AML-193 (cell line): ENCODE measurements around the gene CDC45.

Experiments
- DNase-seq, 2 experiments: peaks; one replicate each; lab custom pipeline; 2025; lab: John Stamatoyannopoulos, UW

CDC45 gene

DNA sequence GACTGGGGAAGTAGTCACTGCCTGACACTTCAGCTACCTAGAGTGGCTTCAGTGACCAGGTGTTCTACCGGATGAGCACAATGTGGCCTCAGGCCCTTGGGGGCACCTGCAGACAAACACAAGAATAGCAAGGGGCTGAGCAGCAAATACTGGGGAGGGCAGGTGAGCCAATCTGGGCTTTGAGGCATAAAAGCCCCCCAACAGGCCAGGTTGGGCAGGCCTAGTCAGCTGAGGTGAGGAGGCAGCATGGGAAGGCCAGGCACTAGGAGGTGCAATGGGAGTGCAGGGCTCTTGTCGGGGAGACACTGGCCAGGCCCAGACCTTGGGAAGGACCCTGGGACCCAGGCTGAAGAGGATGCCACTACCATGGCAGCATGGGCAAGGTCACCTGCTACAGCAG, 9.7 kb upstream of the CDC45 start:
- no peak for DNase-seq

DNA sequence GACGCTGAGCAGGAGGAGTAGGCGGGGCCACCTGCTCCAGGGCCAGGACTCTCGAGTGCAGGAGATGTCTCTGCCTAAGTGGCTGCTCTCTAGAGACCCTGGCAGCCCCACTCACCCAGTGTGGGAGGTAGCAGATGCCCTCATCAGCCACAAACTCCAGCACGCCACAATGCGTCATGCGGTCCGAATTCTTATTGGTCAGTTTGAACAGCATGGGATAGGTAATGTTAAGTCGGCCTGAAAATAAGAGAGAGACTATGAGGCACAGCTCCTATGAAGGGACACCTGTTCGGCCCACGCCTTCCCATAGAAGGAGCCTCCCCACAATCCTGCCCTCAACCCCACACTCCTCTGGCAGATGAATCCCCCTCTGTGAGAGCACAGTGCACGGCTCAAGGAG, 8.1 kb upstream of the CDC45 start:
- DNase-seq, result no peak

DNA sequence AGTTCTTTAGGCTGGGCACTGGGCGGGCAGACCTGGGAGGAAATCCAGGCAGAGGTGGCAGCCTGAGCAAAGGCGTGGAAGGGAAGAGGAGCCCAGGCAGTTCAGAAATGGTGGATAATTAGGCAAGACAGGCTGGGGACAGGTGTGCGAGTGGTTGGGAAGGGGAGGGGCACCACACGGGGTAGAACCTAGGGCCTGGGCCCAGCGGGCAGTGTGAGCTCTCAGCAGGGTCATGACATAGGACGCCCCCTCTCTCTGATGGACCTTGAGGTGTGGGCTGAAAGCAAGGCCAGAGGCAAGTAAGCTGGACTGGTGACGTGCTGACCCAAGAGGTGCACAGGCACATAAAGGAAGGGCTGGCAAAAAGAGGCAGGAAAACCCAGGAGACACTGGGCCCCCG, 7.5 kb upstream of the CDC45 start:
- no peak for DNase-seq

DNA sequence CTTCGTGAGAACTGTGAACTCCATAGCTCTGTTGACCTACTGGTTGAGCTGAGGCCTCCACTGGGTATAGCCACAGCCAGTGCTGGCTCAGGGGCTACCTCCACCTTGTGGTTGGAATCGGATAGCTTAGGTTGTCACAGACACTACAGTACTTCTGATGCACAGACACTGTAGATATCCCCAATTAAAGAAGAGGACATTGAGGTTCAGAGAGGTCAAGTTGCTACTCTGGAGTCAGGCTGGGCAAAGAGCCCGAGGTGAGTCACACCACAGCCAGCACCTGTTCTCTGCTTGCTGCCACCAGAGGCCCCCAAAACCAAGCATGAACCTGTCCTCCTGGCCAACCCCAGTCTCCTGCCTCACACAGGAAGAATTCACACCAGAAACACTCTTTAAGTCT, 6.1 kb upstream of the CDC45 start:
- DNase-seq, result no peak

DNA sequence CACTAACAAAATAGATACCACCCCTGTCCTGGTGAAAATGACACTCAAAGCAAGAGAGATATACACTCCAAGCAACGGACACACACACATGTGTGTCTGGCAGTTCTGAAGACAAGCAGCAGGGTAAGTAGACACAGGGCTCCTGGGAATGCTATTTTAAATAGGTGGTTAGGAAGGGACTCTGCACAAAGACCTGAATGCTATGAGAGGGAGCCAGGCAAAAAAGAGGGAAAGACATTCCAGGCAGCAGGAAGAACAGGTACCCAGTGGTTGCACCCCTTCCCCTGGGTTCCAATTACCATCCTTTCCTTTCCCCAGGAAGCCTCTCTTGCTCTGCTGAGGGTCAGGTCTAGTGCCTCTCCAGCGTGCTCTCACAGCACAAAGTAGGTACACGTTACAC, 3.7 kb upstream of the CDC45 start:
- no peak for DNase-seq

DNA sequence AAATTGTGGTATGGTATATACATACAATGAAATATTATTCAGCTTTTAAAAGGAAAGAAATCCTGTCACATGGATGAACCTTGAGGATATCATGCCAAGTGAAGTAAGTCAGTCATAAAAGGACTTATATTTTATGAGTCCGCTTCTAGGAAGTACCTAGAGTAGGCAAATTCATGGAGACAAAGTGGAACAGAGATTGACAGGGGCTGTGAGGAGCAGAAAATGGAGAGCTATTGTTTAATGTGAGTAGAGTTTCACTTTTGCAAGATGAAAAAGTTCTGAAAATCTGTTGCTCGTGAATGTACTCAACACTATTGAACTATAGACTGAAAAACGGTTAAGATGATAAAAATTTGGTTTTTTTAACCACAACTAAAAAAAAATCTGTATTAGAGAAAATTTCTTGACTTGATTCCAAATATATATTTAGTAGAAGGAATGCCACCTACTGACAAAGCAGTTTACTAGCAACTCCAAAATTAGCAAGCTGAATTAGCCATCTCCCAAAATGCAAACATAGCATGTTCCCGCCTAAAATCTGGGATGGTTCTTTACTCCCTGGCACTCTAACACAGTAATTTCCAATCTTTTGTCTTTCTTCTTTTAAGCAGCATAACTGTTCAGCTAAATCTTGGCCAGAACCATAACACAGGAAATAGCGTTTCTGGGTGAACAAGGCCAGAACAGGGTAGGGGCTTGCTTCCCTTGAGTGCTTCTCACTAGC, 2.2 kb upstream of the CDC45 start:
- DNase-seq, result peak; percentile 8 to 9

DNA sequence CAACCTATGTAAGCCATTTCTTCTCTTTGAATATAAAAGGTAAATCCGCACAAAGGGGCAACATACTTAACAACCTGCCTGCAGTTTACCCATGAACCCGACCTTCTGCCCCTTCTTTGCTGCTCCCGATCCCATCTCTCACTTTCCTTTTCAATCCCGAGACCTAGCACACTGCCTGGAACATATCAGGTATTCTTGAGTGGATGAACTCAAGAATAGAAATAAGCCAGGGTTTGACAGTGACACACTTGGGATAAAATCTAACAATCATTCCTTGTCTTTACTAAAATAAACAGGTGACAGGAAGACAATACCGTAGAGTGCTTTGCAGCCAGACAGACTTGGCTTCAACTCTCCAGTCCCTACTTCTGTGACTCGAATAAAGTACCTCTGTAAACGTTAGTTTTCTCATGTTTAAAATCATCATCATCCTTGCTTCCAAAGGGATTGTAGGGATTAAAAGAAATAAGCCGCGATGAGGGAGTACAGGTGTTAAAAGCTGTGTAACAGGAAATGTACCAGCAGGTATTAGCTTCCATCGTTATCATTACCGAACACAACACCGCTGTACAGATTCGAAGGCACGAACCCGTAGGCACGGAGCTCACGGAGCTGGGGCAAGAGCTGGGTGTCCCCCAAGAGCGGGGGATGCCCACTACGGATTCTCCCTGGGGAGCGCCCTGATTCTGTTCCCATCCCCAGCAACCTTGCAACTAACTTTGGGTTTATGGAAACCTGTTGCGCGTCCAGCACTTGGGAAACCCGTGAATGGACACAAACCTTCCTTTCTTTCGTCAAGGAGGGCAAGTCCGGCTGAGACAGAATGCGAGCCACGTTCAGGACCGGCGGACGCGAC, 1.4 kb upstream of the CDC45 start:
- no peak for DNase-seq

DNA sequence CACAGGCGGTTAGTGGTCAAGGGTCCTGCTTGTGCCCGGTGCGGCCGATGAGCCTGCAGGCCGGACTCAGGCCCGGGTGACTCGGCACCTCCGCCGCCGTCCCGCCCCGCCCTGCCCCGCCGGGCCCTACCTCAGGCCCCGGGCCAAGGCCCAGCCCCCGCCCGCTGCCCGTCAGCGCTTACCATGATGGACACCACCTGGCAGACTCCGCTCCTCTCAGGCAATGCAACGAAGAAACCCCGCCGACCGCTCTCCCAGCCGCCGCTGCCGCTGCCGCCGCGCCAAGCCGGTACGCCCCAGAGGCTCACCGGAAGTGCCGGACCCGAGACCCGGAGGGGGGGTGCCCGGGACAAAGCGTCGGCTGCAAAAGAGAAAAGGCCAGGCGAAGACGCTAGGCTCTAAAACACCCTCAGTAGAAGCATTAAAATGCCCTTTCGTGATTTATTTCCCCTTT, 792 bp upstream of the CDC45 start, which contains the start of gene UFD1:
TSS of gene UFD1 (minus strand) at position 293 of the 454 bp plus-strand sequence. CDS start at position 185, 108 bp downstream.
- DNase-seq, result peak in 1 of 2 experiments; percentile 82

DNA sequence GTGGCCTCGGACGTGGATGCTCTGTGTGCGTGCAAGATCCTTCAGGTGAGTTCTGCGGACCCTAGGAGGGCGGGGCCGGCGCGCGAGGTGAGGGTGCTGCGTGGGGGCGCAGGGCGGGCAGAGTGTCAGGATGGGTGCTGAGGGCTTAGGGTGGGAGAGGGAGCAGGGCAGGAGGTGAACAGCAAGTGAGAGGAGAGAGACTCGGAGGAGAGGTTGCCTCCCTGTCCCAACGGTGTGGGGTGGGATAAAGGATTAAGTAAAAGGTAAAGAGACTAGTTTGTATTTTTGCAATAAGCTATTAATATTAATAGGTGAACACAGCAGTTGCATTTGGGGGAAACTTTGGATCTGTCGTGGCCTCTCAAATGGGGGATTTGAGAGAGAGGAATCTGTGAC, 451 bp downstream of the CDC45 start:
- no peak for DNase-seq

DNA sequence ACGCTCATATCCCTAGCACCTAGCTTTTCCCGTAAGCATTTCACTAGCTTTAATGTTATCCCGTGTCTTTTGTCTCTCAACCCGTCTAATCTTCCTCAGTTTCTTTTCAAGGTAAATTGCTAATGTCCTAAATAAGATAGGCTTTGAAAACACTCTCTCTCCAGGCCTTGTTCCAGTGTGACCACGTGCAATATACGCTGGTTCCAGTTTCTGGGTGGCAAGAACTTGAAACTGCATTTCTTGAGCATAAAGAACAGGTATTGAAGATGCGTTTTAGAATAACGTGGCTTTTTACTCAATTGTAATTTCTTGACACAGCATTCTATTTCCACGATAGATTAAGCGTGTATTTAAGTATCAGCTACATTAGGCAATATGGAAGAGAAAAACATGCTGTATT, 1.1 kb downstream of the CDC45 start:
- DNase-seq, result no peak

DNA sequence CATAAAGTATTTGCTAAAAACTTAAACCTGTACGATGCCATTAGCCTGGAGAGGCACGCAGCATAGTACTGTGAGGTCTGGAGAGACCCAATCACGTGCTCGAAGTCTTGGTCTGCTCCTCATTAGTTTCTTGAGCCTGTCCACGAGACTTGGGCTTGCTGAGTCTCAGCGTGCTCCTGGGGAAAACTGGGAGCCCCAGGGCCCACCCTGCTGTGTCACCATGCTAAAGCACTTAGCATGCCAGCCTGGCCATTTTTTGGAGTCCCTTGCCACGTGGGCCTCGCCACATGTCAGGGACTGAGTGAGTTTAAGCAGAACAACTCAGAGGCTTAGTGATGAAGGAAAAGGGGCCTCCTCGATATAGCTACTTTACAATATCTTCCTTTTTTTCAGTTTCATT, 2.6 kb downstream of the CDC45 start:
- DNase-seq, result no peak

DNA sequence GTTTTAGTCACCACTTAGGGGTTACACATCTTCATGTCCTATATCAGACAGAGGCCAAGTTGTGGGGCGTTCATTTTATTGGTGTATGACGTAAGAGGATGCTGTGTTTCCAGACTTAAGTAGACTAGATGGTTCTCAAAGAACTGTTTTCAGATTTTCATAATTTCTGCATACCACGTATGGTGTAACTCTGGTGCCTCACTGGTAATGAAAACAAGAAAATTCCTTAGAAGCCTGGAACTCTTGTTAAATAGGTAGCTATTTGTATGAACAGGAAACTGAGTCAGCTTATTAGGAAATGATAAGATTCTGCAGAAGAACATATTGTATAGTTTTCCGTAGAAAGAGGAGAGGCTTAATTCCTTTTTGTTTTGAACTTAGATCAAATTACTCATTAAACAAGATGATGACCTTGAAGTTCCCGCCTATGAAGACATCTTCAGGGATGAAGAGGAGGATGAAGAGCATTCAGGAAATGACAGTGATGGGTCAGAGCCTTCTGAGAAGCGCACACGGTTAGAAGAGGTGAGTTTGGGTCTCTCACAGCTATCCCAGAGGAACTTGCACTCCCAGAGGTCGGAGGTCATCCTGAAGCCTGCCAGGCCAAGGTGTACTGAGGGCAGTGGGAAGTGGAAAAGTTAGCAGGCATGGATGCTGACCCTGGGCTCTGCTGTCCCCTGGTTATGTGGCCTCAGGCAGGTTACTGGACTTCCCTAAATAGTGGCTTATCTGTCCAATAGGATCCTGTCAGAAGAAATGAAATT, 3.9 kb downstream of the CDC45 start:
- no peak for DNase-seq

DNA sequence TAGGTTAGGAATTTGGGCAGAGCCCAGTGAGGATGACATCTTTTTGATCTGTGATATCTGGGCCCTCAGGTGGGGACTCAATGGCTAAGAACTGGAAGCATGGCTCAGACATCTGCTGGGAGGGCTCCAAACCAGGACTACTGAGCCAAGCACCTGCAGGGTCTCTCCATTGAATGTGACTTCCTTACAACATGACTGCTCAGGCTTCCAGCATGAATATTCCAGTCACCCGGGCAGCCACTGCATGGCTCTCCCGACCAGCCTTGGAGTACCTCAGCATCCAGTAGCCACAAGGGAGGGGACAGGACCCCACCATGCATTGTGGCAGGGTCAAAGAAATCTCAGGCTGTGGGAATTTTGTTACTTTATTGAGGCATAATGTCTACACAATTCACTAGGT, 8.6 kb downstream of the CDC45 start:
- DNase-seq, result no peak

DNA sequence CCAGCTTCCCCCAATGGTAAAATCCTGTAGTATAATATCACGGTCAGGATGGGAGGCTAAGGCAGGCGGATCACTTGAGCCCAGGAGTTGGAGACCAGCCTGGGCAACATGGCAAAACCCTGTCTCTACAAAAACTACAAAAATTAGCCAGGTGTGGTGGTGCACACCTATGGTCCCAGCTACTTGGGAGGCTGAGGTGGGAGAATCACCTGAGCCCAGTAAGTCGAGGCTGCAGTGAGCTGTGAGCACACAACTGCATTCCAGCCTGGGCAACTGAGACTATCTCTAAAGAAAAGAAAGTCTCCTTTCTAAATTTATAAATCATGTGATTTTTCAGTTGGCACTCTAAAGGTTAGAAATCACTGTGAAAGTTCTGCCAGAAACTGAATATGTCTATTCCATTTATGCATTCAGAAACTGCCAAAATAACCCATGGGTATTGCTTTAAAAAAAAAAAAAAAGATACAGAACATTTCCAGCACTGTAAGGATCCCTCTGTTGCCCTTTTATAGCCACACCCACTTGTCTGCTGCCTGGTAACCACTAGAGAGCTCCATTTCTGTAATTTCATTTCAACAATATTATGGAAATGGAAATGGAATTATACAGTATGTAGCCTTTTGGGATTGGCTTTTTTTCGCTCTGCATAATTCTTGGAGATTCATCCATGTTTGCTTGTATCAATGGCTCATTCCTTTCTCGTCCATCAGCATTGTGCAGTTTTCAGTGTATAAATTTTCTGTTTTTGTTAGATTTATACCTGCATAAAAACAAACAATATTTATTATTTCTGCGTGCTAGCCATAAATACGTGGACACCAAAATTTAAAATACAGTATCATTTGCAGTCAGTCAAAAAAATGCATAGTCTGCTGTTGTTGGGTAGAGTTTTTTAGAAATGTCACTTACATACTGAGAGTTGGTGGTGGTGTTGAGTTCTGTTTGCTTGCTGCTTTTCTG, 9.4 kb downstream of the CDC45 start:
- peak; percentile 20 to 33 for DNase-seq

DNA sequence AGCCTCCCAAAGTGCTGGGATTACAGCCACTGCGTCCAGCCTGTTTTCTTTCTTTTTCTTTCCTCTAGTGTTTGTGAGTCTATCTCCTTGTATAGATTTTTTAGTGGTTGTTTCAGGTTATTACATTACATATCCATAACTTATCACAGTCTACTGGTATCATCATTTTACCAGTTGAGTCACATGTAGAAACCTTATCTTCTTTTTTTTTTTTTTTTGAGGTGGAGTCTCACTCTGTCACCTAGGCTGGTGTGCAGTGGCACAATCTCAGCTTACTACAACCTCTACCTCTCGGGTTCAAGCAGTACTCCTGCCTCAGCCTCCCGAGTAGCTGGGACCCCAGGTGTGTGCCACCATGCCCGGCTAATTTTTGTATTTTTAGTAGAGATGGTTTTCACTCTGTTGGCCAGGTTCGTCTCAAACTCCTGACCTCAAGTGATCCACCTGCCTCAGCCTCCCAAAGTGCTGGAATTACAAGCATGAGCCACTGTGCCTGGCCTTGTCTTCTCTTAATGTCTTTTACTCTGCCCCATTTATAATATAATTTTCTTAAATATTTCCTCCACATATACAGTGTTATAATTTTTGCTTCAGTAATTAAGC, 11.0 kb downstream of the CDC45 start:
- DNase-seq, result no peak

DNA sequence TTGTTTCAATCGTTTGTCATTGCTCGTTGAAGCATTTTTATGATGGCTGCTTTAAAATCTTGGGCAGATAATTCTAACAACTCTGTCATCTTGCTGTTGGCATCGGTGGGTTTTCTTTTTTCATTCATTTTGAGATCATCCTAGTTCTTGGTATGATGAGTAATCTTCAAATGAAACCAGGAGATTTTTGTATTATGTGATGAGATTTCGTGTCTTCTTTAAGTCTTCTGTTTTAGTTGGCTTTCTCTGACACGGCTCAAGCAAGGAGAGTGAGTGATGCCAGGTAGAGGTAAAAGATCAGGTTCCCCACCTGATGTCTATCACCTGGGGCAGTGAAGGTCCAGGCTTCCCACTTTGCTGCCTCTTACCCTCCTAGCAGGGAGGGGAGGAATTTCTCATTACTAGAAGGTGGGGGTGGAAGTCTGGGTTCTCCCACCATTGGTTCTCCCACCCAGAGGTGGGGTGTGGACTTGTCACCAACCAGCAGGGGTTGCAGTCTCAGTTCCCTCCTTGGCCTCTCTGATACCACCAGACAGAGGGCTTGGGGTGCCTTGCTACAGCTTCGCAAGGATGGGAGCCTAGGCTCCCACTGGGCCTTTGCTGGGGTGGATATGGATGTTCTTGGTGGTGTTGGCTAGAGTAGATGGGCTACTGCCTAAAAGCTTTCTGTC, 12.9 kb downstream of the CDC45 start:
- no peak for DNase-seq

DNA sequence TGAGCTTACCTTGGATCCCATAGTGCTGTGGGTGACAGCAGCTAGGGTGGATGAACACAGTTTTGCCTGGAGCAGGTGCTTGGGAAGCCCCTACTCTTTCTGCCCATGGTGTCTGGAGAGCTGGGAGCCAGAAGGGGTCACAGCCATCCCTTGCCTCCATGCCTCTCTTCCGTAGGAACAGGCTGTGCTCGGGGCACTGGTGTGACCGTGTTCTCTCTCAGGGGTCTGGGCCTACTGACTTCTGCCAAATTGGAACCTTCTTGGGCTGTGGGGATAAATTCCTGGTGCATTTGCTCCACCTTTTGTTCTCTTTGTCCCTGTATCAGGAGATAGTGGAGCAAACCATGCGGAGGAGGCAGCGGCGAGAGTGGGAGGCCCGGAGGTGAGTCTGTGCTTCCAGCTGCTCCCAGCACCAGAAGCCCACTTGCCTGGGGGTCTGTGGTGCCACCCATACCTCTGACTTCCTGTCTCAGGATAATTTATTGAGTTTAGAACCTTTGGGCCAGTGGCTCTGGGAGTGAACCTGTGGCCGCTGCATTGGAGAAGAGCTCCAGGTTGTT, 14.4 kb downstream of the CDC45 start:
- no peak for DNase-seq

DNA sequence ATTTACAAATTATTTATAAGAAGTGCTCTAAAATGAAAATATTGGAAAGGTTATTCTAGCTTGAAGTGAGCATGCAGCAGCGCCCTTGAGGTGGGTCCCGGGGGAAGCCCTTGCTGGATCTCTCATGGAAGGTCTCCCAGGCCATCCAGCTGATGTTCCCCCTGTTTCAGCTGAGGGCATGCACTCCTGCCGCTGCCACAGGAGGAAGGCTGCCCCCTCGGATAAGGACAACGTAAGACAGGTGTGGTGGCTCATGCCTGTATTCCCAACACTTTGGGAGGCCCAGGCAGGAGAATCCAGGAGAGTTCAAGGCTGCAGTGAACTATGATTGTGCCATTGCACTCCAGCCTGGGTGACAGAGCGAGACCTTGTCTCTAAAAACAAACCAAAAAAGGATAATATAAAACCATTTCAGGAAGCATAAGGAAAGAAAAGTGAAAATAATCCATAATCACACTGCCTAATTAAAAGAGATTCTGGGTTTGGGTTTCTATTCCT, 15.0 kb downstream of the CDC45 start:
- no peak for DNase-seq

DNA sequence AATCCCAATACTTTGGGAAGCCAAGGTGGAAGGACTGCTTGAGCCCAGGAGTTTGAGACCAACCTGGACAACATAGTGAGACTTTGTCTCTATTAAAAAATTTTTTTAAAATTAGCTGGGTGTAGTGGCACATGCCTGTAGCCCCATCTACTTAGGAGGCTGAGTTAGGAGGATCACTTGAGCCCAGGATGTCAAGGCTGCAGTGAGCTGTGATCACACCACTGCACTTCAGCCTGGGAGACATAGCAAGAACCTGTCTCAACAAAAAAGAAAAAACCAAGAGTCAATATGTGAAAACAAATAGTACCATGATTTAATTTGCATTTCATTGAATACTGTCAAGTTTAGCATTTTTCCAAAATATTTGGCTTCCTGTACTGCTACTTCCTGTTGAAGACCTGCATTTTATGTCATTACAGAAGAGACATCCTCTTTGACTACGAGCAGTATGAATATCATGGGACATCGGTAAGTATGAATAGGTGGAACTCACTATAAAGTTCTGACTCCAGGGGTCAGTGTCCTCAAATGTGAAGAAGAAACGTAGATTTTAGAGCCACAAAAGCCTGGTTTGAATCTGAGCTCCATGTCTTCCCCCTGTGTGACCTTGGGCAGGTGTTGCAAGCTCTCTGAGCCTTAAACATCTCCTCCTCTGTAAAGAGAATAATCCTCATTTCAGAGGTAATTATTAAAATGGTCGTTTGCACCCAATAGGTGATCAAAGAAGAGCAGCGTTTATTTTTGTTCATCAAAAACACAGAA, 16.0 kb downstream of the CDC45 start:
- no peak for DNase-seq
